ENCODE data around the gene TSC2.
"Not testable (repeated sequence)": the region's sequence is repeated elsewhere in the genome, so short reads cannot be mapped to it uniquely, and the experiment has no call there.

The TSC2 gene

DNA sequence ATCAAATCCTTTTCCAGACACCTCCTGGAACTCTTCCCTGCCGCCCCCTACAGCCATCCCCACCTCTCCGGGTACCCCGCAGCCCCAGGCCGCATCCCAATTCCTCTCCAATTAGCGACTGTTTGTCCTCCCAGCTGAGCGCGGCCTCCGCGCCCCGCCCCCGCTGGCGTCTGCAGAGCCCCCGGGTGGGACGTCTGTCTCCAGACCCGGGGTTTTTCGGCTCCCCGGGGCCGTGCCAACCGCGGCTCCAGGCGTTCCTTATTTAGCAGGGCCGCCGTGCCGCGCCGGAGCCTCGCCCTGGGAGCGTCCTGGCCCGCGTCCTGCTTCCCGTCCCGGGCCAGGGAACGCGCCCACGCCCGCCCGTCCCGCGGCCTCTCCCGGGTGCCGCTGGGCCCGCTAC, 87.3 kb downstream of the TSC2 start:
- not testable (repeated sequence) for DNase-seq (ENCODE audit: low spot score)
- Histone ChIP-seq H3K27ac (peak overlapping the region; percentile 79 to 95), H3K4me3 (peak overlapping the region; percentile 78)

DNA sequence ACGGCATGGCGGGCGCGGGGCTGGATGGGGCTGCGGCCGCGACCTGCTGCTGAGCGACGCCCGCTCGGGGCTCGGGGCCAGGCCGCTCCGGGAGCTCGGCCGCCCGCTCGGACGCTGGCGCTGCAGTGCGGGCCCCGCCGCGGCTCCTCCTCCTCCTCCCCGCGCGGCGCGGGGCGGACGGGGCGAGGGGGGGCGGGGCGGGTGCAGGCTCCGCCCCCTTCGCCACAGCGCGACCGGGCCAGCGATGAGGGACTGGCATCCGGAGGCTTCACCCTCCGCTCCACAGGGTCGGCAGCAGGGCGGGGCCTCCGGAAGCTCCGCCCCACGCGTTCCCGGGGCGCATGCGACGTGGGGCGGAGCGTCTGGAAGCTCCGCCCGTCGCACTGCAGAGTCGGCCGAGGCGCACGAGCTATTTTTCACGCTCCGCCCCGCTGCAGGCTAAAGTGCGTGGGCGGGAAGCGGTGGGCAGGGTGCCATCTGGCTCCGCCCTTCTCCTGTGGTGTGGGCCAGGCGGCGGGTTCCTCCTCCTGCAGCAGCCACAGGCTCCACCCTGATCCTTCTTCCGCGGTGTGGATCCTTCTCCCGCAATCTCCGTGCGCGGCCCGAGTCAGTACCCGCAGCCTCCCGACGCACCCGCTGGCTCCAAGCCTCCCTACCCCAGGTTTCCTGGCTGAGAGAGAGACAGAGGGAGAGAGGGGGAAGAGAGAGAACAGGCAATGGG, 88.1 kb downstream of the TSC2 start, which contains the start of gene PKD1:
TSS of gene PKD1 (minus strand) at position 129 of the 721 bp plus-strand sequence. CDS start 209 bp downstream, outside the sequence.
- Histone ChIP-seq H3K4me3 (peak within 1 kb of the TSS; percentile 78), H3K27ac (peak within 1 kb of the TSS; percentile 79 to 95)
- peak; percentile 91 for DNase-seq (ENCODE audit: low spot score)

Data from coronary artery (tissue), 2 donors.